Ecto neural progenitor cell (in vitro differentiated cells): Measurements from ENCODE around the gene EPN2.

Experiments
- DNase-seq: peaks from one replicate; pipeline ENCODE4 v3.0.0-alpha.2; 2018; ENCODE audit warnings: low spot score

EPN2 gene

DNA sequence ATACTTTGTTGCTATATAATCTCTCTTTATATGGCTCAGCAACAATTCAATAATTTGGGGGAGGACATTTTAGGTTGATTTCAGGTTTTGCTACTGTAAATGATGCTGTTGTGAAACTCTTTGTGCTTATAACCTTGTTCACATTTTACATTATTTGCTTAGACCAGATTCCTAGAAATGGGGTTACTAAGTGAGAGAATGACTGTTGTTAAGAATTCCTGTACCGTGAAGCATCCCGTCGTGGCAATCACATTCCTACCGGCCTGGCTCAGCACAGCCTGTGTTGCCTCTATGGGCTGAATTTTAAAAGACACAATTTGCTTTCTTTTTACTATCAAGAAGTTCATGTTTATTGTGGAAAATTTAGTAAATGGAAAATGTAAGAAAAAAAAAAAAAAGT, 94.0 kb downstream of the EPN2 start:
- DNase-seq = no peak

DNA sequence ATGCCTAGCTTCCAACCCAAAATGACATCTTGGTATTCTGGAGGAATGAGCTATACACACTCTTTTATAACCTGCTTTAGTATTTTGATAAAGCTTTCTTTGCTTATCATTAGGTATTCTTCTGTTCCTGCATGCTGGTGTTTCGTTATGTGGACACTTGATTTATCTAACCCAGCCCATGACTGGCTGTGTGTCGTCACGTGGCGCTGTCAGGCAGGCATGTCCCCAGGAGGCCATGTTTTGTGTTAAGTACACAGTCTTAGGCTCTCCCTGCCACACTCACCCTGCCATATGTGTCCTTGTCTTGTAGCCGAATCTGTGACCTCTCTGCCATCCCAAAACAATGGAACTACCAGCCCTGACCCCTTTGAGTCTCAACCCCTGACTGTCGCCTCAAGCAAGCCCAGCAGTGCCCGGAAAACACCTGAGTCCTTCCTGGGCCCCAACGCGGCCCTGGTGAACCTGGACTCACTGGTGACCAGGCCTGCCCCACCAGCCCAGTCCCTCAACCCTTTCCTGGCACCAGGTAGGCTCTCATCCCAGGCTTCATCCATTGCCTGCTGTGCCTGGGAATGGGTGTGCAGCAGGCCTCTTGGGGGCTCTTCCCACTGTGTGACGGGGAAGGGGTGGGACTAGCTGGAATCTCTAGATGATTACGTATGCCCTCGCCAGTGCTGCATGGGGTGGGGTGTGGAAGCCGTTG, 94.5 kb downstream of the EPN2 start:
- DNase-seq = no peak

DNA sequence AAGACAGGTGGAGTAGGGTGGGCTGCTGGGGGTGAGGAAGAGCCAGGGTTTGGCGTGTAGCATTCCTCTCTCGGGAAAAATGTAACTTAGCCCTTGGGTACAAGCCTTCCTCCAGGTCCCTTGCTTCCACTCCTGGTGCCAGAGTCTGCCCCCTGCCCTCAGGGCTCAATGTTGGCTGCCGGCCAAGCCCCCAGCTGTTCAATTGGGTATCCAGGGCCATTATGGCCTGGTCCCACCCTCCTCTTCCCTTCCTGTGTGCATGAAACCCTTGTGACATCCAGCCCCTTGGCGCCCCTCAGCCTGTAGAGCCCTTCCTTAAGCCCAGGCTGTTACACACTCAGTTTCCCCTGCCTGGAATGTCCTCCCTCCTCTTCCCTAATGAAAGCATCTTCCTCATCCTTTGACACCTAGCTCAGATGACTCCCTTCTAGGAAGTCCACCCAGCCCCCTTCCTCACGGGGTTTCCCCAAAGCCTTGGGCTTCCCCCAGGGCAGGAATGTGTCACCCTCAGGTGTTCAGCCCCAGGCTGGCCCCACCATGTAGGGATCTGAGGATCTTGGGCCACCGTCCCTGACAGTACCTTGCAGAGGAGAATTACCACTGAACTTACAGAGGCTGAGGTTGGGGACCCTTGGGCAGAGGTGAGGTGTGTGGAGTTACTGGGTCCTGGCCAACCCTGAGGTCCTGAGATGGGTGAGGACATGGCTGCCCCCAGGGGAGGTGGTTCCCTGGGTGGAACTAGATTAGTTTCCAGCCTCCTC, 95.4 kb downstream of the EPN2 start:
- DNase-seq = no peak

DNA sequence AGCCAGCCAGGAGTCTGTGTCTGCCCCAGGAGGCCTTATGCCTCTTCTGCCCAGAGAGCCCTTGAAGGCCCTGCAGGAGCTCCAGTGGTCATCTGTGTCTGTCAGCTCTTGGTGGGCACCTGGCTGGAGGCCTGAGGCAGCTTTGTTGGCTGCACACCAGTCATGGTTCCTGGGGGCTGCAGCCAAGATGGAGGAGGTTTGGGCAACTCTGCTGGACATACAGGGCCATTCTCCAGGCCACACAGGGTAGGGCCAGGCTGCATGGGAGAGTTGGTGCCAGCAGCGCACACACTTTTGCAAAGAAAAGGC, 95.9 kb downstream of the EPN2 start:
- no peak for DNase-seq

DNA sequence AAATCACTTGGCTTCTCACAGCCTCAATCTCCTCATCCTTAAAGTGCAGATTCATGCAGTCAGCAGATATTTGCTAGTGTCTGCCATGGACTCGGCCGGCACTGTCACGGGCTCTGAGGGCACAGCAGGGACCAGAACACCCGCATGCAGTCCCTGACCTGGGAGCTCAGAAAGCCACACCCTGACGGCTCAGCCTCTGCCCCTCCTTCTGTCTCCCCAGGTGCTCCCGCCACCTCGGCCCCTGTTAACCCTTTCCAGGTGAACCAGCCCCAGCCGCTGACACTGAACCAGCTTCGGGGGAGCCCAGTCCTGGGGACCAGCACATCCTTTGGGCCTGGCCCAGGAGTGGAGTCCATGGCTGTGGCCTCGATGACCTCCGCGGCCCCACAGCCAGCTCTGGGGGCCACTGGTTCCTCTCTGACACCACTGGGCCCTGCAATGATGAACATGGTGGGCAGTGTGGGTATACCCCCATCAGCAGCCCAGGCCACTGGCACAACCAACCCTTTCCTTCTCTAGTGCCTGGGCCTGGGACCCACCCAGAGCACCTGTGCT, 96.6 kb downstream of the EPN2 start:
- no peak for DNase-seq

DNA sequence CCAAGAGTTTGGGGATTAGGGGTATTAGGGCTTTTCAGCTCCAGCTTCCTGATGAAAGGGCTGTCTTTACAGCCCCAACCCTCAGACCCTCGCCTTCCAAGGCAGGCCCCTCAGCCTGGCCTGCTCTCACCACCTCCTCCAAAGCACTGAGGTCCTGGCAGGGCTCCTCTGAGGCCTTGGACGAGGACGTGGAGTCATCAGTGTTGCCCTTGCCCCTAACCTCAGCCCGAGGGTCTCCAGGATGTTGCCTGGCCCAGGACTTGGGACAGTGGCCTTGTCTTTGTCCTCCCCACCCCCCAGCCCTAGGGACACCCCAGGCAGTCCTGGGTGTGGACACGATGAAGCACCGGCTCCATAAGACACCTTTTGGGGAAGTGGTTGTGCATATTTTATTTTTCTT, 97.2 kb downstream of the EPN2 start:
- DNase-seq = no peak

DNA sequence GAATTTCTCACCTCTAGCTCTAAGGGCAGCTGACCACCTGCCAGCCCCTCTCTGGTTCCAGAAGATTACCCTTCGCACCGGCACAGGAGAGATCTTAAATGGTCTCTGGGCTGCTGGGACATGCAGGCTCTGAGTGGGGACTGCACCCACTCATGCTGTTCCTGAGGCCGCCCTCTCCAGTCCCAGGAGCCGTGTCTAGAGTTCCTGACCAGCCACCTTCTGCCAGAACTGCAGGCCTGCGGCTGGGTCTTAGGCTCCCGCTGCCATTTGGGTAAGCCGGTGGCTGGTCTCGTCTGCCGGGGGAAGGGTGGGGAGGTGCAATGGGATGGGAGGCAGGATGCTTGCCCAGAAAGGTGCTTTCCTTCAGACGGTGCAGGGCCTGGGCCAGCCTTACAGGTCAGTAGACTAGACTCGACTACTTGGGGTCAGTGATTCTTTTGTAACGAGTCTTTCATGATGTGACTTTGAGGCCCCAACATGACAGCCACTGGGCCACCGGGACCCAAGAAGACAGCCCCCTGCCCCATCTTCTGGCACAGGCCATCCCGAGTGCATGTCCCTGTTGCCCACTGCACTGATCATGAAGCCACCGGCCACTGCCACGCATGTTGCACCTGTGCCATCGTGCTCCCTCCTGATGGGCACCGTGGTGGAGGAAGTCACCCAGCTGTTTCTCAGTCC, 98.9 kb downstream of the EPN2 start:
- DNase-seq = no peak

DNA sequence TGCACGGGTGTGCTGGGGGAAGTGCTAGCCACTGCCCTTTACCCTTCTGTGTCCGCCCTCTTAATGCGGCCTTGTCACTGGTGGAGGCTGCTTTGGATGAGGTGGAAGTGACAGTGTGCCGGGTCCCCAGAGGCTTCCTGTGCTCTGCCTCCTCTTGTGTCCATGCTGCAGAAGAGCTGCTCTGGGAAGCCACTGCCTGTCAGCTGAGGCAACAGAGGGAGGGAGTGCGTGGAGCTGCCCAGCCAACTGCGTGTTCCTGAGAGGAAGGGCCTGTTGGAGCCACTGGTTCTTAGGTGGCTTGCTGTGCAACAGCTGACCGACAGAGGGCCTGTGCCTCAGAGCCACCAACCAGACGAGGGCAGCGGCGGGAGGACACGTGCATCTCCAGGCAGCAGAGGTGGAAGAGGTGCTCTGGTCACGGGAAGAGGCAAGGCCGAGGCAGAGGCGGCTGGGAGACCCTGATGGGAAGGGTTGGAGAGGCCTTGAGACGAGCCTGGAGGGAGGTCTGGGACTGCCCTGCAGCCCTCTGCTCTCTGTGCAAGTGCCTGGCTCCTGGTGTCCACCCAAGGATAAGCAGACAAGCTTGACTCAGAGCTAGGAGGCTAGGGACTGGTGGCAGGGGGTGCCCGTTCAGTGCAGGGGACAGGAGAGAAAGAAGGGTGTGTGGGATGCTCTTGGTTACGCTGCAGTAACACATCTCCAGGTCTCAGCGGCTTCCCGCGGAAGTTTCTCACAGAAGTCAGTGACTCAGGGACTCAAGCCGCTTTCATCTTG, 100.0 kb downstream of the EPN2 start:
- DNase-seq = peak; percentile 72

DNA sequence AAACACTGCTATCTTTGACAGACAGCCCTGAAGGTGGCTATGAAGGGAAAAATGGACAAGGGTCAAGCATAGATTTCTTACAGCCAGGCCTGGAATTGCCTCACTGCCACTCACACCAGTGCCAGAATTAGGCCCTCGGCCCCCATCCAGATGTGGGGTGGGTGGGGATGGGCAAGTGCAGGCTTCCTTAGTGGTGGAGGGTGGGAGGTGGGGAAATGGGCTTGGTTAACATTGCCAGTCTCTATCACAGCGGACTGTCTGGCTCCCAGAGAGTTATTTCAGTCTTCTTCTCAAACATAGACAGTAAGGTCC, 100.5 kb downstream of the EPN2 start:
- DNase-seq = no peak

DNA sequence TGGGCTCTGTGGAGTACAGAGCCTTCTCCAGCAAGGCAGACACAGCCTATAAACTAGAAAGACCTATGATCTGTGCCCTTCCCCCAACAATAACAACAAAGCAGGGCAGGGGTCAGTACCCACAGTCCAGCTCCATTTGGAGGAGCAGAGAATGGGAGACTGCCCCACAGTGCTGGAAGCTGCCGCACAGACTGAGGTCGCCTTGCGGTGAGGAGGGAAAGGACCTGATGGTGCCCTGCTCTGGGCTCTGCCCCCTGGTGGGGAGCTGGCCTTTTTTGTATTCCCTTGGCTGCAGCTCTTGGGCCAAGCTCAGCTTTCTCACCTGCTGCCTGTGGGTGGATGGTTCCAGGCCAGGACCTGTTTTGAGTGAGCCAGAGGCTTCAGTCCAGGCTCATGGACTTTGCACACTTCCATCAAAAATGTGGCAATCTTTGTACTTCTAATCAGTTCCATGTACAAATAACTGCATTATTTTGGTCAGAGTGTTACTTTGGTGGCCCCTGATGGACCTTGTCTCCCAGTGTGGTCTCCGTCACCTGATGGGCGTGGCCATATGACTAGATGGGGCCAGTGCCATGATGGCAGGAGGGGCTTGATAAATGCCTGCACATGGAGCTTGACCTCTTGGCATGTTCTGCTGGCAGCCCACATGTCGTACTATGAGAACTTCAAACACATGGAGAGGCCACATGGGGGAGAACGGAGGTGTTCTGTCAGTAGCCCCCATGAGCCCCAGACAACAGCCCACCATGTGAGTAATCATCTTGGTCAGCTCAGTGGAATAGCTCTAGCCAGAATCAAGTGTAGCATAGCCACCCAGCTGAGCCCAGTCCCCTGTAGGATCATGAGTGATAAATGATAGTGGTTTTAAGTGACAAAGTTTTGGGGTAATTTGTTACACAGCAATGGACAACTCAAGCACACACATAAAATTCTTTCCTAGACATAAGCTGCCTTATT, 101.1 kb downstream of the EPN2 start:
- DNase-seq = peak; percentile 77

DNA sequence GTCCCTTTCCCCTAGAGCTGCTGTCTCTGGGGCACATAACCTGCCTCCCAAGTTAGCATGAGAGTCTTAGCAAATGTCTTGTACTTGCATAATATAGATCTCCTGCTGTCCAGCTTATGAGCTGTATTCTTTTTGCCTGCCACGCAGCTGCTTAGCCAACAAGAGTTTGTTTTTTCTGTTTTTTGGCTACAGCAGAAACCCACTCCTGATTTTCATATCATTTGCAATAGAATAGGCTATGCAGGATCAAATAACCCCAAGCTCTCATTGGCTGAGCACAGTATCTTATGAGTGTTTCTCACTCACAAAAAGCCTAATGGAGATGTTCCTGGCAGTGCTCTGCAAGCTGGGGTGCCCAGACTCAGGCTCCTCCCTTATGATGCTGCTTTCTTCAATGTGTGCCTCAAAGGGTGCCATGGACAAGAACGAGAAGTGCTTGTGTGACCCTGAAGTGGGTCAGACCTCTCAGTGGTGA, 102.2 kb downstream of the EPN2 start:
- DNase-seq = no peak

DNA sequence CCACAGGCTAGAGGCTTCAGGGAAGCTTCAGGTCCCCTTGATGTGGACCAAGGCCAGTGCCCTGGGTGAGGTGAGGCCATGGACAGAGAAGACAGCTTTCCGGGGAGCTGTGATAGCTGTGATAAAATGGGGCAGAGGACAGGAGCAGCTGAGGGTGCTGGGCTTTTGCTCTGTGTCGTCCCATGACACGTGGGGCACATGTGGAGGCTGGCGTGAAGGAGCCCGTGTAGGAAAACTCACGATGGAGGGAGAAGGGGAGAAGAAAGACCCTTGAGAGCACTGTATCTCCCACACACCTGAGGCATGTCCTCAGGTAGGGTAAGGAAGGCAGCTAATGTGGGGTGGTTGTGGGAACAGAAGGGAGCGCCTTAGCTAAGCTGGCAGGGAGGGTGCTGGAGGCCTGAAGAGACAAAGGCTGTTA, 104.1 kb downstream of the EPN2 start:
- no peak for DNase-seq

DNA sequence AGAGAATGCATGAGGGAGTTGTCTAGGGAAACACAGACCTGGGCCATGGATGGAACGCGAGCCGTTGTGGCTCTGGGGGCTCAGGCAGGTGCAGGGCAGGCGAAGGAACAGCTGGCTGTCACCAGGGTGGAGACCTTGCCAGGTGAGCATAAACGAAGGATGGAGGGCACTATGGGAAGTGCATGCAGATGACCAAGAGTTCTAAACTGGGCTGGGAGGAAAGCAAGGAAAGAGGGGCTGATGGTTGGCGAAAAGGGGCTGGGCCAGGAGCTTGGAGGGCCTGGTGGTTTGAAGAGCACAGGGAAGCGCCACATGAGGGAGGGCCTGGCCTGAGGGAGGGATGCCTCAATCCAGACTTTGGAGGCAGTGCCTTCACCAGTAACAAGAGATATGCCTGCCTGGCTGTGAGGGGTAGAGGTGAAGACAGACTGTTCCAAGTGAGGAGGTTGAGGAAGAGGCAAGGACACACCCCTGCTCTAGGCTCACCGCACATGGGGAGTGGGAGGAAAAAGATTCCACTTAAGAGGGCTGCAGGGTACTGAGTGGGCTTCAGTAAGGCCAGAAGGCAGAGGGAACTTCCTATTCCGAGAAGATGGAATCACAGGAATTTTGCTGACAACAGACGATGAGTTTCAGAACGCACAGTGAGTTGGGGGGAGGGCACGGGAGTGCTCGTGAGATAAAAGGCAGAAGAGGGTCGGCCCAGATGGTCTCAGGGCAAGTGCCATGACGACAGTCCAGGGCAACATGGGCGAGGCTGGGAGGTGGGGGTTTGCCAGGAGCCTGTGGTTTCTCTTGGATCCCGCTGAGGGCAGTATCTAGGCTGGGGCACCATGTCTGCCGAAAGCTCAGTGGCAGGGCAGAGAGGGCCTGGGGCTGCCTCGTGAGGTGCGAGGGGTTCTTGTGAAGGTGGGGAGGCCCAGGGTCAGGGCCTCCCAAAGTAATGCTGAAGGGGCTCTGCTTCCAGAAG, 104.8 kb downstream of the EPN2 start:
- DNase-seq = no peak

DNA sequence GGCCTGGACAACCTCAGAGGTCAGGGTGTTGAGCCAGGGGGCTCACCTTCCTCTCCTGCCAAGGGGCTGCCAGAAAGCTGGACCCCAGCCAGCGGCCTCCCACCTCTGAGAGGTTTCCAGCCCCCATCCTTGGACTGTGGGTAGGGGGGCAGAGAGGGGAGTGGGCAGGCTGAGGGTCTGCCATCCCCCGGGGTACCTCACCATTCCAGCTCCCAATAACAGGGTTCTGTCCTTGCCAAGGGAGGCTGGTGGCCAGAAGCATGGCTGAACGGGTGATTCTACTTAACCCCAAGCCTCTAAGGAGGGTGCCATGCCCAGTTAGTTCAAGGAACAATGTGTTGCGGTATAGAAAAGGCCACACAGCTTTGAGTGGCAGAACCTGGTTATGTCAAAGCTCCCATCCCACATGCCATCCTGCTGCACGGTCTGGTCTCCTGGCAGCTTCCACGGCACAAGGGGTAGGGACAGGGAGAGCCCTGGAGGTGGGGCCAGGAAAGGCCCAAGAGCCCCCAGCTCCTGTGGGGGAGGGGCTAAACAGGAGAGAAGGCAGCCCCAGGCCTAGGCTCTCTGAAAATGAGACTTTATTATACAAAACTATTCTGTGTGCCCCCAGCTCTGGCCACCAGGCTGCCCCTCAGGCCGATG, 105.6 kb downstream of the EPN2 start:
- no peak for DNase-seq

DNA sequence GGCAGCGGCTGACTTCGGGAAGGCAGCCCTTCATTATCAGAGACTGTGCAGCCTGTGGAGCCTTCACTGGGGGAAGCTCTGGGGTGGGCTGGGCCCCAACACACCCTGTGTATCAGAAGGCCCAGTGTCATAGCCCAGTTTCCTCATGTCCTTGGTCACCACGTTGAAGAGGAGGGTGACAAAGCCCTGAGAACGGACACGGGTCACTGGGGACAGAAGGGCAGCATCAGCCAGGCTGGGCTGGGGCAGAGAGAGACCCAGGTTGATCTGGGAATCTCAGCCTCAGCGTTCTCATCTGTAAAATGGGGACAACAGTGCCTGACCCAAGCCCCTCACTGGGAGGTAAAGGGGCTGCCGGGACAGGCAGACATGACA, 106.1 kb downstream of the EPN2 start:
- DNase-seq = no peak

DNA sequence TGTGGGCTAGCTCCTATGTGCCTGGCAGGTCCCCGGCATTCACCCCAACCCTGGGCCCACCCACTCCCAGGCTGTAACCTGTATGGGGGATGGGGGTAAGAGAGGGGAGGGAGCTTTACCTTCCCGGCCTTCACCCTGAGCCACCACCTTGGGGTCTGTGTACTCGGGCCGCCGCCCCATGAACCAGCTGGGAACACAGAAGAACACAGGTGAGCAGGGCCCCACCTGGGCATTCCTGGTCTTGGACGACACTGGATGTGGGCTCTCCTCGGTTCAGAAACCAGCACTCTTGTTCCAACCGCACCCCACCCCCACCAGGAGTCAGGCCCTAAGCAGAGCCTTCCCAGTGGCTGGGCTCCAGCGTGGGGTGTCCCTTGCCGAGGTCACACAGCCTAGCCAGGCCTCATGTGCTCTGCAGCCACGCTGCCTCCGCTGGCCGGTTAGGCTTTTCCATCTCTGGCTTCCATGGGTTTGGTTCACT, 106.5 kb downstream of the EPN2 start:
- DNase-seq = no peak

DNA sequence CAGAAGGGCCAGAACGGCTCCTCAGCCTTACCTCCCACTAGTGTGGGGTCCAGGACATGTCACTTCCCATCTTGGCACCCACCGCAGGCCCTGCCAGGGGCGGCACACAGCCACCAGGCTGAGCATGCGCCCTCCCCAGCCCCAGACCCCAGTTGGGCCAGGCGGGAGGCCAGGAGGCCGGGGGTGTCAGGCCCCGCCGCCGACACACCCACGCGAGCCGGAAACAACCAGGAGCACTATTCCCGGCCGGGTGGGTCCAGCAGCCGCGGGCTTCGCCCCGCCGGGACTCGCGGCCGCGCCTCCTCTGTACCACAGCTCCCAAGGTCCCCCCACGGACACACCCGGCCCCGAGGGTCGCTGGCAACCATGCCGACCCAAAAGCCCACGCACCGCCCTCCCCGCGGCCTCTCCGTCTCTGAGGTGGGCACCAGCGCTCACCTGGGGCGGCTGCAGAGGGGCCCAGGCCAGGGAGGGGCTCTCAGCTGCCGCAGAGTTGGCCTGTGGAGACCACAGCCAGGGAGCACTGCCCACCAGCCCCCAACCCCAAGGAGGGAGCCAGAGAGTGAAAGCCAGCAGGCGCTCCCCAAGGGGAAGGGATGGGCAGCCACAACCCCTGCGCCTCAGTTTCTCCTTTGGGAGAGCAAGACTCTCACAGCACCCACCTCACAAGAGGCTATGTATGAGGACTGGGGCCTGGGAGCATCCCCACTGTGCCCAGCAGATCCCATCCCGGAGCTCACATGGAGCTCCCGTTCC, 107.3 kb downstream of the EPN2 start:
- DNase-seq = no peak

DNA sequence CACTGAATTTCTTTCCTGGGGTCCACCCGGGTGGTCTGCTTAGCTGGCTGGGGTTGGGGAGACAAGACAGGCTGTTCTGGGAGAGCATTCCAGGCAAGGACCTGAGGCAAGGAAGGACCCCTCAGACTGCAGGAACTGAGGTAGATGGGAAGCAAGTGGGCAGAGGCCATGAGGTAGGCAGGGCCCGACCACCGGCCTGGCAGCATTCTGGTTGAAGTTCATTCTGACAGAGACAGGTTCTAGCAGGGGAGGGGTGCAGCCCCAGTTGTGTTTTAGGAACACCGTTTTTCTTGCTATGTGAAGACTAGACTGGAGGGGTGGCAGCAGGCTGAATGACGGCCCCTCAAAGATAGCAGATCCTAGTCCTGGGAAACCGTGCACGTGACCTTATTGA, 107.9 kb downstream of the EPN2 start:
- no peak for DNase-seq
